Measurements from ENCODE around the gene TIGD3.

The TIGD3 gene

GRCh38 chr11:65389294-65389980 is 34.9 kb downstream of the TIGD3 start:
- no peak for DNase-seq (ENCODE audit: low read depth in 2 of 3, low spot score in 2 of 3)

DNA sequence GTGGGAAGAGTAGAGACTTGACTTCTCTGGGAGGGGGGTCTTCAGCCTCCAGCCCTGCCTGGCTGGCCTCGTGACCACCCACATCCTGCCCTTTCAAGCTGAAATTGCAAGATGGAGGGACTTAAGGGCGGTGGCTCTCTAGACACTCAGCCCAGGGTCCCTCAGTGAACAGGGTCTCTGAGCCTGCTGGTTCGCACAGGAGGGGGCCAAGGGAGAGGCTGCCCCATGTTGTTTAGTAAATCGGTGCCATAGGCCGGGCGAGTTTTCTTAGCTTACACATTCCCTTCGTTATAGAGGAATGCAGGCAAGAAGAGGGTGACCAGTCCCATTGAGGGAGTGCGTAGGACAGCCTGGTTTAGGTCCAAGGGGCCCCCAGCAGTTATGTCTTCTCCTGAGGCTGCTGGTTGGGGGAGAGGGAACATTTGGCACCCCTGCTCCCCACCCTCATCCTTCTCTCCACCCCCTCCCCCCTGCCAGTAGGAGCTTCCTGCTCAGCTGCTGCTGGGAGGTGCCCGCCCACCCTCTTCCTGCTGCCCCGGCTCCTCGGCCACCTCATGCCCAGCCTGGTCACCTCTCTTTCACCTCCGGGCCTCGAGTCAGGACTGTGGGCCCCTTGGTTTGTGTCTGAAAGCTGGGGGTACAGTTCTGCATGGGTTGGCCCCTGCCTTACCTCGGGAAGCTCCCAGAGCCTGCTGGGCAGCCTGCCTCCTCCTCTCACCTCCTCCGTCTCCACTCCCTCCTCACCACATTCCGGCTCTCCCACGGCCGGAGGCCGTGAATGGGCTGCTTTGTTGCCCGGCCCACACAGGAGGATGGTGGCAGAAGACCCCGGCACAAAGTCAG is 35.8 kb downstream of the TIGD3 start:
- no peak for DNase-seq (ENCODE audit: low read depth in 2 of 3, low spot score in 2 of 3)

GRCh38 chr11:65390996-65391395 is 36.4 kb downstream of the TIGD3 start:
- no peak for DNase-seq (ENCODE audit: low read depth in 2 of 3, low spot score in 2 of 3)

- no peak for DNase-seq (ENCODE audit: low read depth in 2 of 3, low spot score in 2 of 3)
Measured at GRCh38 chr11:65392186-65392829, 37.8 kb downstream of the TIGD3 start.

DNA sequence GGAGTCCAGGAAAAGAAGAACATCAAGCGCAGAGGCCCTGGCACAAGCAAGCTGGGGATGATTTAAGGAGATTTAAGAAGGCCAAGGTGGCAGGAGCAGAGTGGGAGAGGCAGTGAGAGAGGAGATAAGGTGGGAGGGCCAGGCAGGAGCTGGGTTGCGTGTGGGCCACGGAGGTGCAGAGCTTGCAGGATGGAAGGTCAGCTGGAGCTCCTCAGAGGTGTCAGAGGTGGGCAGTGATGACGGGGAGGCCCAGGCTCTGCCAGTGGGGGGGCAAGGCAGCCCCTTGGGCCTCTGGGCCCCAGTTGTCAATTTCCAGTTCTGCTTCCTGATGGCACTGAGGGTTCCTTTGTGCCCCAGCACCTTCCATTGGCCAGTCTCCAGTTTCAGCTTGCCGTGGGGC is 38.3 kb downstream of the TIGD3 start:
- no peak for DNase-seq (ENCODE audit: low read depth in 2 of 3, low spot score in 2 of 3)

DNA sequence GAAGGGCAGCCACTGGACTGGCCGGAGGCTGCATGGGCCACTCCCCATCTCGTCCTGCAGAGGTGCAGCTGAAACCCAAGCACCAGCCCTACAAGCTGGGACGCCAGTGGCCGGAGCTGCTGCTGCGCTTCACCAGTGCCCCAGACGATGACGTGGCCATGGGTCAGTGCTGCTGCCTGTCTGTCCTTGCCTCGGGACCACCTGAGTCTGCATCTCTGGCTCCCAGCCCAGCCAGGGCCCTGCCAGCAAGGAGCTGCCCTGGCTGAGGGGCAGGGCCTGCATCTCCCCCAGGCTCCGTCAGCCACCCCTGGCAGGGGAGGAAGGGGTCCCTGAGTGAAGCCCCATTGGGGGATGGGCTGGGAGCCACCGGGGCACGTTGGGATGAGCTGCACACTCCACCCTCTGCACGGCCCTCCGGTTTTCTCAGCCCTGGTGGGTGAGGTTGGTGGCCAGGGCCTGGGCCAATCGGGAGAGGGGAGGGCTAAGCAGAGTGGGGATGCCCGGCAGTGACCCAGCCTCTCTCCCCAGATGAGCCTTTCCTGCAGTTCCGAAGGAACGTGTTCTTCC is 39.0 kb downstream of the TIGD3 start:
- no peak for DNase-seq (ENCODE audit: low read depth in 2 of 3, low spot score in 2 of 3)

DNA sequence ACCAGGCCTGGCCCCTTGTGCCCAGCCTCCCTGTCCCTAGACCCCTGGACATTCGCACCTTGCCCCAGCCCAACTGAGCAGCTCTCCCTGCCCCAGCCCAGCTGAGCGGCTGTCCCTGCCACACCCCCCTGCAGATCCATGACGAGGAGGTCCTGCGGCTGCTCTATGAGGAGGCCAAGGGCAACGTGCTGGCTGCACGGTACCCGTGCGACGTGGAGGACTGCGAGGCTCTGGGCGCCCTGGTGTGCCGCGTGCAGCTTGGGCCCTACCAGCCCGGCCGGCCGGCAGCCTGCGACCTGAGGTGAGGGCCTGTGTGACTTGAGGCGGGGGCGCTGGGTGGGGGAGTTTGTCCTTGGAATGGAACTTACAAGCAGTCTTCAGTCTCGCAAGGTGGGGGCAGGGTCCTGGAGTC is 39.6 kb downstream of the TIGD3 start:
- no peak for DNase-seq (ENCODE audit: low read depth in 2 of 3, low spot score in 2 of 3)

- no peak for DNase-seq (ENCODE audit: low read depth in 2 of 3, low spot score in 2 of 3)
Measured at GRCh38 chr11:65395961-65396530, 41.5 kb downstream of the TIGD3 start.

- no peak for DNase-seq (ENCODE audit: low read depth in 2 of 3, low spot score in 2 of 3)
Measured at GRCh38 chr11:65396769-65397745, 42.5 kb downstream of the TIGD3 start.

- DNase-seq (ENCODE audit: low read depth in 2 of 3, low spot score in 2 of 3) = no peak
Measured at GRCh38 chr11:65398362-65398910, 43.9 kb downstream of the TIGD3 start.

- DNase-seq (ENCODE audit: low read depth in 2 of 3, low spot score in 2 of 3) = no peak
Measured at GRCh38 chr11:65399249-65399648, 44.7 kb downstream of the TIGD3 start.

- no peak for DNase-seq (ENCODE audit: low read depth in 2 of 3, low spot score in 2 of 3)
Measured at GRCh38 chr11:65399845-65400244, 45.3 kb downstream of the TIGD3 start.

GRCh38 chr11:65400307-65401072 is 45.9 kb downstream of the TIGD3 start:
- DNase-seq (ENCODE audit: low read depth in 2 of 3, low spot score in 2 of 3) = no peak

- DNase-seq (ENCODE audit: low read depth in 2 of 3, low spot score in 2 of 3) = no peak
Measured at GRCh38 chr11:65401073-65401802, 46.7 kb downstream of the TIGD3 start.

- DNase-seq (ENCODE audit: low read depth in 2 of 3, low spot score in 2 of 3) = no peak
Measured at GRCh38 chr11:65401803-65402248, 47.3 kb downstream of the TIGD3 start.

- DNase-seq (ENCODE audit: low read depth in 2 of 3, low spot score in 2 of 3) = no peak
Measured at GRCh38 chr11:65402790-65403189, 48.2 kb downstream of the TIGD3 start.

DNA sequence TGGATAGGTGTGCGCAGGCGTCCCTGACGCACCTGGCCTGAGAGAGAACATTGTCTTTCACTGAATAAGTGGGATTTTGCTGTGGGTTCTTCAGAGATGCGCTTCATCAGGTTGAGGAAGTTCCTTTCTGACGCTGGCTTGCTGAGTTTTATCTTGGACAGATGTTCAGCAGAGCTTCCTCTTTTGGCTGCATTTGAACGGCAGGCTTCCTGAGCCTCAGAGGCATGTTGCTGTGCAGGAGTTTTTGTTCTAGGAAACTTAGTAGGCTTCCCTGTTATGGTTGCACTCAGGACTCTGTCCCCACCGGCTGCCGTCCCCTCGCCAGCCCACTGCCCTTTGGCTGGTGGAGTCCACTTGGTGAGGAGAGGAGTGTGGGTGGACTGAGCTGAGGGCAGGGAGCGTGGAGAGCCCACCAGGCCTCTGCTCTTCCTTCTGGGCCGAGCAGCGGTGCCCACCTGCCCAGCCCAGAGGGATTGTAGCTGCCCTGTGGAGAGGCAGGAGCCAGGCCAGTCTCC is 49.1 kb downstream of the TIGD3 start:
- no peak for DNase-seq (ENCODE audit: low read depth in 2 of 3, low spot score in 2 of 3)

GRCh38 chr11:65404210-65404609 is 49.7 kb downstream of the TIGD3 start:
- no peak for DNase-seq (ENCODE audit: low read depth in 2 of 3, low spot score in 2 of 3)

All from activated CD8-positive, alpha-beta memory T cell treated with anti-CD3 and anti-CD28 coated beads for 48 hours (primary cell).